HUDEP-2 (cell line): ENCODE data around the gene HSD11B1.
"Not testable (repeated sequence)": the region's sequence is repeated elsewhere in the genome, so short reads cannot be mapped to it uniquely, and the experiment has no call there.

Experiments
- DNase-seq, 76 experiments: peaks; one replicate each; lab custom pipeline; 2025; ENCODE audit not compliant: unreplicated experiment in 76 of 76; lab: John Stamatoyannopoulos, UW

HSD11B1 gene

DNA sequence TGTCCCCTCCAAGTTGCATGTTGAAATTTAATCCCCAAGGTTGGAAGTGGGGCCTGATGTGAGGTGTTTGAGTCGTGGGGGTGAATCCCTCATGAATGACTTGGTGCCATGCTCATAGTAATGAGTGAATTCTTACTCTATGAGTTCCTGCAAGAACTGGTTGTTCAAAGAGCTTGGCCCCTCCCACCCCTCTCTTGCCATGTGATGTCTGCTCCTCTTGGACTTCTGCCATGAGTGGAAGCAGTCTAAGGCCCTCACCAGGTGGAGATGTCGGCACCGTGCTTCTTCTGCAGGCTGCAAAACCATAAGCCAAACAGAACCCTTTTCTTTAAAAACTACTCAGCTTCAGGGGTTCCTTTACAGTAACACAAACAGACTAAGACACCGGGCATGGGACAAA is 15.2 kb upstream of the HSD11B1 start:
- DNase-seq, result peak in 10 of 76 experiments; percentile 3 to 30 (median 9)

- no peak for DNase-seq
Measured at GRCh38 chr1:209691237-209691636, 13.4 kb upstream of the HSD11B1 start.

DNA sequence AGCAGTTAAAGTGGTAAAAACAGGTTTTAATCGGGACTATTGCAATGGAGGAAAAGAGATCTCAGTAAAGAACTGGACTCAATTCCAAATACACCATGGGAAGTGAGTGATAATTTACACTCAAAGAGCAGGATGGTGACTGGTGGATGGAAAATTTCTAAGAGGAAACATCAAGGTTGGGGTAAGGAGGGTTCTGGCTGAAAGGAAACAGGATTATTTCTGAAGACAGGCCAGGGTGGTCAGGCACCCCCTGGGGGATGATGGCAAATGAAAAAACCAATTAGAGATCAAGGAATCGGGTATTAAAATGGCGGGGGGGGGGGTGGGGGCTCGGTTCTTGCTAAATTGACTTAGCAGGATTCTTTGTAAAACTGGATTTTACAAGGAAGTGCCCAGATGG is 12.3 kb upstream of the HSD11B1 start:
- no peak for DNase-seq

DNA sequence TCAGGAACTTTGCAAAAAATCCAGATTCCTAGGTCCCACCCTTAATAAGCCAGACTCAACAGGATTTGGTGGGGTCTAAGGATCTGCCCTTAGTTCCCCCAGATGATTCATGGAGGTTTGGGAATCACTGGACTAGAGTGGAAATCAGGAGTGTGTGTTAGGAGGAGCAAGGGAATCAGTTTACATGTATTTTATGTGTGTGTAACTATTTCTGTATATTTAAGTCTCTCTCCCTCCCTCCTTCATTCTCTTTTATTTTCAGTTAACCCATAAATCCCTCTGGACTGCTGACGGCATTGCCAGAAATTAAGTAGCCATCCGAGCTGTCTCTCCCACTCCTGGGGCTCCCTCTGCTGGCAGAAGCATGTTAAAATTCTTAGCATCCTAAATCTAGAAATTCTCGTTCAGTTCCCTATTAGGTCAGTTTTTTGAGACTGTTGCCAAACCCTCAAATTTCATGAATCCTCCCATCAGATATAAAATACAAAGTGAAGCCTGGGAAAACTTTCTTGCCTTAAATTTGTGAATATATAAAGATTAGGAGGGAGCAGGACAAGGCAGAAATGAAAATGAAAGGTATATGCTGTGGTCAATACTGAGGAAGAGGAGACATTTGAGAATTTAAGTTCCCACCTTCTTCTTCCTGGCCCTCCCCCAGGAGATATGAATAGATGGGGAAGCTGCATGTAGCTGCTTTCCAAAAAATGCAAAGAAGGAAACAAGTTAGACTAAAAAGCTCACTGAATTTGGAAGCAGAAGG is 11.7 kb upstream of the HSD11B1 start:
- DNase-seq, result peak in 53 of 76 experiments; percentile 3 to 70 (median 33)

- DNase-seq, result no peak
Measured at GRCh38 chr1:209696673-209697072, 8.0 kb upstream of the HSD11B1 start.

GRCh38 chr1:209697126-209697525 is 7.5 kb upstream of the HSD11B1 start:
- DNase-seq, result no peak

DNA sequence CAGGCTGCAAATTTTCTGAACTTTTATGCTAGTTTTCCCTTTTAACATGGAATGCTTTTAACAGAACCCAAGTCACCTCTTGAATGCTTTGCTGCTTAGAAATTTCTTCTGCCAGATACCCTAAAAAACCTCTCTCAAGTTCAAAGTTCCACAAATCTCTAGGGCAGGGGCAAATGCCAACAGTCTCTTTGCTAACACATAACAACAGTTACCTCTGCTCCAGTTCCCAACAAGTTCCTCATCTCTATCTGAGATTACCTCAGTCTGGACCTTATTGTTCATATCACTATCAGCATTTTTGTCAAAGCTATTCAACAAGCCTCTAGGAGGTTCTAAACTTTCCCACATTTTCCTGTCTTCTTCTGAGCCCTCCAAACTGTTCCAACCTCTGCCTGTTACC is 4.0 kb upstream of the HSD11B1 start:
- not testable (repeated sequence) for DNase-seq

DNA sequence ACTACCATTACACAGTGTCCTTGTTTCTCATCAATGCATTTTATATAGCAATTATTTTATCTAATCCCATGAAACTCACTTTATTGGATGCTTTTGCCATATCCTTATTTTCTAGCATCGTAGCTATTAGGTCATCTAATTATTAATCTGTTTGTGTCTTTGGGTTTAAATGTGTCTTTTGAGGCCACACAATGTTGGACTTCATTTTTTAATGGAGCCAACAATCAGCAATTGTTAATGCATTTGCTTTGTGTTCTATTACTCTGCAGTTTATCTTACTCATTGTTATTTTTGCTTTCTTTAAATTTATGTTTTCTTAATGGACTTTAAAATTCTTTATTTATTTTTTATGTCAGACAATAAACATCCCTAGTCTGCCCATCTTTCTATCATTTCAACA is 1.8 kb upstream of the HSD11B1 start:
- DNase-seq, result no peak

DNA sequence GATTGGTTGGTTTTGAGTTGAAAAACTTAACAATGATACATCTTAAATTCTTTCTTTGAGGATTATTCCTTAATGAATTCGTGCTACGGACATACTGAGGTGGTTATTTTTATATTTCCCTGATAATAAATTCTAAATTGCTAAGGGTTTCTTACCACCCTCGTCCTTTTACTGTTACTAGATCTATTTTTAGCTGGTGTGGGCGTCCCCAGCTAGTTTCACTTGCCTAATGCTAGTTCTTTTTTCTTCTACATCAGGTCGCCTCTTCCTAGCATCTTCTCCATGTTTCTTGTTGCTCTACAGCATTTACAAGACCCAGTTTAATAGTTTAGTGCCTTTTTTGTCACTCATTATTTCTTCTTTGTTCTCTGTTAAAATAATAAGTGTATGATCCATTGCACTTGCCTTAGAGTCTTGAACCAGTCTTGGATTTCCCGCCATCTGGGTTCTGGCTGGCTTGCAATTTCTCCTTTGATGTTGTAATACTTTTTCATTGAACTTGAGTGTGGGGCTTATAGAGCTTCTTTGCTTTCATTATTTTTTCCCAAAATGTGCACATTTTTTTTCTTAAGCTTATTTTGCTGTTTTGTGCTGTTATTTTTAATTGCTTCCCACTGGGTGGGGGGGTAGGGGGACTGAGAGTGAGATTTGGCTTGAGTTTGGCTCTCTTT is 677 bp upstream of the HSD11B1 start:
- DNase-seq, result no peak

GRCh38 chr1:209705033-209705598 is 470 bp downstream of the HSD11B1 start:
- no peak for DNase-seq

GRCh38 chr1:209706622-209707021 is 2.0 kb downstream of the HSD11B1 start:
- no peak for DNase-seq

DNA sequence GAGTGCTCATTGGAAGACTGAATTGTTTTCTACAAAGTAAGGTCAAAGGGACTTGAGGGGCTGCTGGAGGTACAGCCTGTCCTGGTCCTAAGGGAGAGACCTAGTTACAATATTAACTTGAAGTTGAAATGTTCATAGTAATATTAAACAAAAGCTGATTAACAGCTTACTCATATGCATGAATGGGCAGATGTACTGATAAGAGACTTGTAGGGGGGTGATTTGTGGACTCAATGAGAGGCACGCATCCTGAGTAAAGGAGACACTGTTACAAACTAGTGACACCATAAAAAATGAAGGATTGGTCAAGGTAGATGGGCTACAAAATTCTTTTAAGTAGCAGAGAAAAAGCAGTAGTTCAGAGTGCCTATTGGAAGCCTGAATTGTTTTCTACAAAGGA is 2.7 kb downstream of the HSD11B1 start:
- DNase-seq, result no peak

GRCh38 chr1:209708297-209708696 is 3.7 kb downstream of the HSD11B1 start:
- no peak for DNase-seq

GRCh38 chr1:209710093-209710492 is 5.4 kb downstream of the HSD11B1 start:
- no peak for DNase-seq

GRCh38 chr1:209710847-209711246 is 6.2 kb downstream of the HSD11B1 start:
- no peak for DNase-seq

DNA sequence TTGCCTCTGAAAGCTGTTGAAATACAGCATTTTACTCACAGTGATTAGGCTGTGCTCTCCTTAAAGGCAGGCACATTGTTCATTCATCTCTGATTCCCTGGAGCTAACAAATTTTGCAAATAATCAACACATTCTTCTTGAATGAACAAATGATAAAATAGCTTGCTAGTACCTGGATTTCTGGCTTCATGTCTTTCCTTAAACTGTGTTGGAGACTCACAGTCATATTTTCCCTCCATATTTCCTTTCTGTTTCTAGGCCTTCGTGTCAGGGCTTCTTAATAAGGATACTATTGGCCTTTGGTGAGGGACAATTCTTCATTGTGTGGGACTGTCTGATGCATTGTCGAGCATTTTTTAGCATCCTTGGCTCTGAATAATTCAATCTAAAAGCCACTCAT is 9.7 kb downstream of the HSD11B1 start:
- DNase-seq, result no peak

GRCh38 chr1:209715314-209715713 is 10.7 kb downstream of the HSD11B1 start:
- no peak for DNase-seq

GRCh38 chr1:209717818-209718217 is 13.2 kb downstream of the HSD11B1 start:
- DNase-seq, result no peak

GRCh38 chr1:209720326-209720725 is 15.7 kb downstream of the HSD11B1 start:
- no peak for DNase-seq

- DNase-seq, result no peak
Measured at GRCh38 chr1:209720826-209721225, 16.2 kb downstream of the HSD11B1 start.

- DNase-seq, result no peak
Measured at GRCh38 chr1:209721323-209721722, 16.7 kb downstream of the HSD11B1 start.

GRCh38 chr1:209723265-209723664 is 18.6 kb downstream of the HSD11B1 start:
- no peak for DNase-seq
